Stomach (tissue), 4 donors: ENCODE results near the gene NOC2L.

Experiments used
- CTCF ChIP-seq, 7 experiments: fragments of 450-650 bp in 4 of 7; fragments of 200-600 bp in 3 of 7; sonication (generic) in 3 of 7; IDR thresholded peaks; one replicate each; pipeline ENCODE4 v1.5.1; 2016 to 2019; ENCODE audit warnings: antibody characterized with exemption in 7 of 7, control low read depth in 2 of 7, mild to moderate bottlenecking in 1 of 7
- POLR2A ChIP-seq, 4 donors: fragments of 450-650 bp; IDR thresholded peaks; one replicate each; pipeline ENCODE4 v1.6.1; 2016; ENCODE audit warnings: antibody characterized with exemption in 4 of 4, control low read depth in 2 of 4, mild to moderate bottlenecking in 1 of 4, moderate library complexity in 1 of 4

GRCh38 chr1:952603-953002 is 6.5 kb downstream of the NOC2L start:
- no peak for TF ChIP-seq CTCF (IDR thresholded peaks at IDR 0.05)
- TF ChIP-seq POLR2A (IDR thresholded peaks at IDR 0.05) = no peak
